WERI-Rb-1 (cell line): ENCODE results near the gene WEE1.

Source experiments
- DNase-seq: peaks from one replicate; pipeline ENCODE4 v3.0.0-alpha.2; 2020
- H3K27ac ChIP-seq: fragments of 250-450 bp; sonication (Bioruptor Pico); 2 replicates; pipeline ENCODE4 v1.5.1; 2020; ENCODE audit warnings: mild to moderate bottlenecking, moderate library complexity
- H3K27me3 ChIP-seq: fragments of 250-450 bp; sonication (Bioruptor Pico); 2 replicates; pipeline ENCODE4 v1.5.1; 2021; ENCODE audit warnings: mild to moderate bottlenecking, low read depth, moderate library complexity; ENCODE audit not compliant: insufficient read depth, severe bottlenecking
- H3K36me3 ChIP-seq: fragments of 250-450 bp; sonication (Bioruptor Pico); 2 replicates; pipeline ENCODE4 v1.5.1; 2020; ENCODE audit warnings: mild to moderate bottlenecking, moderate library complexity
- H3K4me3 ChIP-seq: 2 replicates; pipeline ENCODE4 v1.5.1; 2011; ENCODE audit warnings: low read depth, mild to moderate bottlenecking, control low read depth, low read length
- H3K9me3 ChIP-seq: fragments of 250-450 bp; sonication (Bioruptor Pico); 2 replicates; pipeline ENCODE4 v1.5.1; 2021; ENCODE audit warnings: mild to moderate bottlenecking, moderate library complexity; ENCODE audit not compliant: severe bottlenecking
- CTCF ChIP-seq: IDR thresholded peaks from 2 replicates; pipeline ENCODE4 v1.5.1; 2011; ENCODE audit warnings: low read depth, mild to moderate bottlenecking, control low read depth, inconsistent platforms, low read length

Gene WEE1

DNA sequence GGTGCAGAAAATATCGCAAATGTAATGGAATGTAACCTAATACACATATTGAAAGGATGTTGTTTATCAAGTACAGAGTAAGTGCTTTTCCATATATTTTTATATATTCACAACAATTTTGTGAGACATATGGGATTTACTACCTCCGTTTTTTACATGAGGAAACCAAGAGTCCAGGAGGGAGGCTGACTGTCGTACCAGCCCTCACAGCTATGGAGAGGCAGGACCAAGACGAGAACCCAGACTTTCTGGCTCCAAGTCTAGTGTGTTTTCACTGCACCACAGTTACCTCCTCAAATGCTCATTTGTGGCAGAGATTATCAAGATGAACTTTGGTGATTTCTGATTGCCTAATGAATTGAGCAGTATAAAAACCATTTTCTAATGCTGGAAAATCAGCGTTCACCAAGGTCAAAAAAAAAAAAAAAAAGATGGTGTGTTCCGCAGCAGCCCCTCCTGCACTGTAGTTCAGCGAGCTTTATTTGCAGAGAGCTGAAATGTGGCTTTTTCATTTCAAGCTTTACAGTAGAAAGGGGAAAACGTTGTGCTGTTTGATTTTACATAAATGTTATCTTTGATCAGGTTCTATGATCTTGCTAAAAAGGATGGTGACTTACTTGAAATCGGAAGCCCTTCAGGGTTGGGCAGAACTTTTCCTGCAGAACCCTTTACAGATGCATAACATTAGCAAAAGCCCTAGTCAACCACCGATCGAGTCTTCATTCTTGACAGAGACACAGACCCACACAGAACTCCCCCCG is 44.7 kb upstream of the WEE1 start:
- Histone ChIP-seq H3K27ac (peak overlapping the region; percentile 82), H3K4me3 (no peak overlapping the region)

DNA sequence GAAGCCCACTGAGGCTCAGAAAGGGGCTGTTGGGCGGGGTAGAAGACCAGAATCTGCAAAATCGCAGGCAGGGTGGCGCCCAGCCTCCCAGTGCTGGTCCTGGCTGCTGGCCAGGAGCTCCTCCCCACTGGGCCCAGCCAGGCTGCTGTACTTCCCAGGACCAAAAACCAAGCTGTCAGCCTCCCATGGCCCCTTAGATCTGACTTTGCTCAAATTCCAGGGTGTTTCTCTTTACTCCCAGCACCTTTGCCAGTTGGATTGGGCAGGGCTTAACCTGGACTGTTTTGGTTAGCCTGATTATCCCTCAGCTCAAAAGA is 44.2 kb upstream of the WEE1 start:
- Histone ChIP-seq H3K27ac (peak overlapping the region; percentile 82), H3K9me3 (no peaks in the 10 kb centered on the region), H3K4me3 (no peak overlapping the region), H3K27me3 (no peaks in the 10 kb centered on the region), H3K36me3 (peaks cover 5% of the 10 kb centered on the region)
- no peak for TF ChIP-seq CTCF
- DNase-seq: peak; percentile 16

More for the DNA sequence above, 44.7 kb upstream of the WEE1 start:
- TF ChIP-seq CTCF: no peak
- Histone ChIP-seq H3K9me3 (no peaks in the 10 kb centered on the region), H3K36me3 (peaks cover 5% of the 10 kb centered on the region), H3K27me3 (no peaks in the 10 kb centered on the region)
- DNase-seq: no peak

- no peak for TF ChIP-seq CTCF
- no peaks in the 10 kb centered on the region for H3K27me3 ChIP-seq
- peaks cover 5% of the 10 kb centered on the region for H3K36me3 ChIP-seq
- peak overlapping the region; percentile 82 for H3K27ac ChIP-seq
- DNase-seq: peak; percentile 46
- H3K4me3 ChIP-seq: no peak overlapping the region
- no peaks in the 10 kb centered on the region for H3K9me3 ChIP-seq
Measured at GRCh38 chr11:9530020-9530621, 43.3 kb upstream of the WEE1 start.

DNA sequence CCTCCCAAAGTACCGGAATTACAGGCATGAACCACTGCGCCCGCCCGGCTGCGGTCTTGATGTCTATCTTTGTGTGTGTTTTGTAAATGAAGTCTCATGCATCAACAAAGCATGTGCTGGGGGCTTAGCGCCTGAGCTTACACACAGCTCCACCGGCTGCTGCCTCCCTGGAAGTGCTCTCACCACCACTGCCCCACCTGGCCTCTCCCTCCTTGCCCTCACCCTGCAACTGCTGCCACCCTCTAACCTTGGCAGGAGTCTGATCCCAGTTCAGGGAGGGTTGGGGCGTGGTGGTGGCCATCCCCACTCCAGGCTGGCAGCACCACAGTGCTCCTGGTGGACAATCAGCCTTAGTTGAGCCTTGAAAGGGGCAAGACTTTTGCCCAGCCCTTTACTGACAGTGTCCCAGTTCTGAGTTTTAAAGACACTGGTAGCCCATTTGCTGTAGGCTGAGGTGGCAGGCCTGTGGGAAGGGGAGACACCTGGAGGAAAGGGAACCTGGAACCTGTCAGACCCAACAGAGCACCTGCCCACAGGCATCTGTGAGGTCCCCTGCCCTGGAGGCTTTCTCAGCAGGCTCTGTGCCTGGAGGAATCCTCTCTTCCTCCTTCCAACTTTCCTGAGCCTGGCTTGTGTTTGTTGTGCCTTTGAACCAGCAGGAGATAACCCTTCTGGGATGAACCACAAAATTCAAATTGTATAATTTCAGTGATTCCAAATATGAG is 42.4 kb upstream of the WEE1 start:
- DNase-seq: peak; percentile 20
- no peak overlapping the region for H3K27ac ChIP-seq

GRCh38 chr11:9533058-9533457 is 40.4 kb upstream of the WEE1 start:
- no peak for TF ChIP-seq CTCF
- H3K4me3 ChIP-seq: no peak overlapping the region
- H3K9me3 ChIP-seq: no peaks in the 10 kb centered on the region
- no peaks in the 10 kb centered on the region; the same call in 1 of the 2 replicates for H3K36me3 ChIP-seq
- DNase-seq: no peak
- H3K27me3 ChIP-seq: no peaks in the 10 kb centered on the region
- no peak overlapping the region for H3K27ac ChIP-seq

More for the DNA sequence above, 42.4 kb upstream of the WEE1 start:
- Histone ChIP-seq H3K27me3 (no peaks in the 10 kb centered on the region), H3K4me3 (no peak overlapping the region), H3K36me3 (peaks cover 5% of the 10 kb centered on the region), H3K9me3 (no peaks in the 10 kb centered on the region)
- TF ChIP-seq CTCF: peak; percentile 33
